ENCODE results near the gene GAS2. TPM values are rescaled to one million over a fixed set of nuclear protein-coding genes. Genes with fewer than 3 reads are reported as not detected.

The GAS2 gene
- total and polyA plus RNA-seq, 2 donors (not counting 1 experiment from before 2014, with no cell fraction given), result 0.27 to 1.2 TPM

DNA sequence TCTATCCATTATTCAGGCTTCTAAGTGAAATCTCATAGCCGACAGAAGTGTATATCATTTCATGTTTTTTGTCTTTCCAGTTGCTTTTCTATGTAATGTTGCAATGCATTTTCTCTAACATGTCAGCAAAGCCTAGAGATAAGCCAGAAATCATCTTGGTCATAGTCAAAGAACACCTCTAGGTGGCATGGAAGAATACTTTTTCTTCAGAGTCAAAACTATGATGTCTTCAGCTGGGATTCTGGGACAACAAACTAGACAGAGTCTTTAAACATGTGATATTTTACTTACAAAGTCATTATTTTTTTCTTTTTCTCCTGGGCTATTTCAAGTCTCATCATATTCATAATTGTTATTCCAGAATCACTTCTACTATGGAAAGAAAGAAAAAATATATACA is 4.4 kb downstream of the GAS2 start:
- Histone ChIP-seq H3K9ac (ENCODE audit: insufficient read depth, low read length) (no peak overlapping the region), H3K27ac (ENCODE audit: insufficient read depth, low read length) (no peak overlapping the region), H4K20me1 (ENCODE audit: control insufficient read depth, extremely low read depth, insufficient read depth, low read length) (no peaks in the 10 kb centered on the region), H3K4me3 (replicated peaks in 1 of 4; ENCODE audit: control extremely low read depth in 1 of 4, insufficient read depth in 1 of 4, low read depth in 3 of 4, low read length in 4 of 4) (no peak overlapping the region), H2AFZ (ENCODE audit: low read length) (no peak overlapping the region), H3K4me1 (ENCODE audit: control insufficient read depth, extremely low read depth, insufficient read depth, low read length) (no peaks in the 10 kb centered on the region), H3K9me3 (ENCODE audit: control insufficient read depth, insufficient read depth, low read depth, low read length) (no peaks in the 10 kb centered on the region), H3K4me2 (ENCODE audit: extremely low read depth, insufficient read depth, low read length) (no peak overlapping the region), H3K27me3 (ENCODE audit: control insufficient read depth, insufficient read depth, low read length) (peaks cover 5% of the 10 kb centered on the region), H3K36me3 (ENCODE audit: control insufficient read depth, insufficient read depth, low read length) (no peaks in the 10 kb centered on the region), H3K79me2 (ENCODE audit: control insufficient read depth, insufficient read depth, low read length) (no peaks in the 10 kb centered on the region)
- peak in 1 of 2 donors; percentile 2 for DNase-seq (ENCODE audit: low read depth in 2 of 2)
- TF ChIP-seq, protein P1, sequence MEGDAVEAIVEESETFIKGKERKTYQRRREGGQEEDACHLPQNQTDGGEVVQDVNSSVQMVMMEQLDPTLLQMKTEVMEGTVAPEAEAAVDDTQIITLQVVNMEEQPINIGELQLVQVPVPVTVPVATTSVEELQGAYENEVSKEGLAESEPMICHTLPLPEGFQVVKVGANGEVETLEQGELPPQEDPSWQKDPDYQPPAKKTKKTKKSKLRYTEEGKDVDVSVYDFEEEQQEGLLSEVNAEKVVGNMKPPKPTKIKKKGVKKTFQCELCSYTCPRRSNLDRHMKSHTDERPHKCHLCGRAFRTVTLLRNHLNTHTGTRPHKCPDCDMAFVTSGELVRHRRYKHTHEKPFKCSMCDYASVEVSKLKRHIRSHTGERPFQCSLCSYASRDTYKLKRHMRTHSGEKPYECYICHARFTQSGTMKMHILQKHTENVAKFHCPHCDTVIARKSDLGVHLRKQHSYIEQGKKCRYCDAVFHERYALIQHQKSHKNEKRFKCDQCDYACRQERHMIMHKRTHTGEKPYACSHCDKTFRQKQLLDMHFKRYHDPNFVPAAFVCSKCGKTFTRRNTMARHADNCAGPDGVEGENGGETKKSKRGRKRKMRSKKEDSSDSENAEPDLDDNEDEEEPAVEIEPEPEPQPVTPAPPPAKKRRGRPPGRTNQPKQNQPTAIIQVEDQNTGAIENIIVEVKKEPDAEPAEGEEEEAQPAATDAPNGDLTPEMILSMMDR (conservative IDR thresholded peaks at IDR 0.05 in 1 of 2, IDR thresholded peaks at IDR 0.05 in 1 of 2; ENCODE audit: low read depth in 1 of 2, low read length in 2 of 2), result no peak
- no peak for TF ChIP-seq EZH2 (IDR thresholded peaks at IDR 0.05; ENCODE audit: low read length, missing control alignments)

DNA sequence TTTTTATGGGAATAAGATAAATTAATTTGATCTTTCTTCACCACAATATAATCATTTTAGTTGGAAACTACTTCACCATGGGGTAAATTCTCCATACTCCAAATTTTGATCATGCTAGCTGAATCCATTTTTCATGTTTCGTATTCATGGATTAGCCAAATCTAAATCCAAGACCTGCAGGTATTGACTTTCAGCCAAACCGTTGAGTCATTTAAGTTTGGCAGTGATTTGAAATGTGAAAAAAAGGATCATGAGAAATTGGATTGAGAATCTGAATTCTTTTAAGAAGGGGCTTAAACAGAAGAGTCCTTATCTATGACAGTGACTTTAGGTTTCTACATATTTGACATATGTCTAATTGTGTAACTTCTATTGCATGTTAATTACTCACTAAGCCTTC is 5.3 kb downstream of the GAS2 start:
- TF ChIP-seq, protein P1 (conservative IDR thresholded peaks at IDR 0.05 in 1 of 2, IDR thresholded peaks at IDR 0.05 in 1 of 2; ENCODE audit: low read depth in 1 of 2, low read length in 2 of 2), result no peak
- TF ChIP-seq EZH2 (IDR thresholded peaks at IDR 0.05; ENCODE audit: low read length, missing control alignments), result no peak
- H3K9me3 ChIP-seq (ENCODE audit: control insufficient read depth, insufficient read depth, low read depth, low read length), result no peaks in the 10 kb centered on the region
- no peak overlapping the region for H3K27ac ChIP-seq (ENCODE audit: insufficient read depth, low read length)
- no peak overlapping the region for H3K4me3 ChIP-seq (replicated peaks in 1 of 4; ENCODE audit: control extremely low read depth in 1 of 4, insufficient read depth in 1 of 4, low read depth in 3 of 4, low read length in 4 of 4)
- H3K9ac ChIP-seq (ENCODE audit: insufficient read depth, low read length), result no peak overlapping the region
- H2AFZ ChIP-seq (ENCODE audit: low read length), result no peak overlapping the region
- H3K4me2 ChIP-seq (ENCODE audit: extremely low read depth, insufficient read depth, low read length), result no peak overlapping the region
- peak; percentile 6 to 27 for DNase-seq (ENCODE audit: low read depth in 2 of 2)
- H3K4me1 ChIP-seq (ENCODE audit: control insufficient read depth, extremely low read depth, insufficient read depth, low read length), result no peaks in the 10 kb centered on the region
- no peaks in the 10 kb centered on the region for H3K36me3 ChIP-seq (ENCODE audit: control insufficient read depth, insufficient read depth, low read length)
- no peaks in the 10 kb centered on the region for H4K20me1 ChIP-seq (ENCODE audit: control insufficient read depth, extremely low read depth, insufficient read depth, low read length)
- H3K79me2 ChIP-seq (ENCODE audit: control insufficient read depth, insufficient read depth, low read length), result no peaks in the 10 kb centered on the region
- H3K27me3 ChIP-seq (ENCODE audit: control insufficient read depth, insufficient read depth, low read length), result peaks cover 5% of the 10 kb centered on the region

DNA sequence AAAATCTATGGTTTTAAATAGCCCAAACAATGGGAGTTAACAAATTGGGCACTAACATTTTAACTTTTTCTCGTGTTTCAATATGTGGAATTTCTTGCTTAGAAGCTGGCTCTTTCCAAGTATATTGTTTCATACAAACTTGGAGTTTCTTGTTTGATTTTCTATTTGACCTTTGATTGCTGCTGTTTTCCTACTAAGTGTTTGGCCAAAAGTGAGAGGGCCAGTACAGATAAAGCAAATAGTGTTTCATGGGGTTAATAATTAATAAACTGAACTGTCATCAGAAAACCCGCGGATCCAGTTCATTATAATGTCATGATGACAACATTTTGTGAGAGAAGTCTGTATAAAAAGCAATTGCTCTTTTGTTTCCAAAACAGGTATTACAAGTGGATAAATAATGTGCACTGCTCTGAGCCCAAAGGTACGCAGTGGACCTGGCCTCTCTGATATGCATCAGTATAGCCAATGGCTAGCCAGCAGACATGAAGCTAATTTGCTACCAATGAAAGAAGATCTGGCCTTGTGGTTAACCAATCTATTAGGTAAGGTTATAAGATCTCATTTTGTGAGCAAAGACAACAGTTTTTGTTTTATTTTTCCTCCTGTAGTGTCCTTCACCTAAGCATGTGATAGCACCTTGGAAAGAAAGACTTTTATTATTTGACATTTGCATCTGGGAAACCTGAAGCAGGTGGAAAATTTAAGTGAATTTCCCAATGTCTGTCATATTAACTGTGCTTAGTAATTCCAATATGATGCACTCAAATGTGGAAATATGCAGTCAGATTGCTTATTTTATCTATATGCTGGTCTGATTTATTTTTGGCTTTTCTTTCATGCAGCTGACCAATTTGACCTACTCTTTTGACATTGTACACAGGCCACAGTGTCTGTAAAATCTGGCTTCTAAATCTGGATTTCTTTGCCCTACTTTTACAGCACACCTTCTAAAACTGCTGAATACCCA is 8.3 kb downstream of the GAS2 start:
- no peak overlapping the region for H3K27ac ChIP-seq (ENCODE audit: insufficient read depth, low read length)
- no peaks in the 10 kb centered on the region for H3K27me3 ChIP-seq (ENCODE audit: control insufficient read depth, insufficient read depth, low read length)
- DNase-seq (ENCODE audit: low read depth in 2 of 2), result no peak
- TF ChIP-seq, protein P1 (conservative IDR thresholded peaks at IDR 0.05 in 1 of 2, IDR thresholded peaks at IDR 0.05 in 1 of 2; ENCODE audit: low read depth in 1 of 2, low read length in 2 of 2), result no peak
- no peak for TF ChIP-seq EZH2 (IDR thresholded peaks at IDR 0.05; ENCODE audit: low read length, missing control alignments)
- H3K4me2 ChIP-seq (ENCODE audit: extremely low read depth, insufficient read depth, low read length), result no peak overlapping the region
- no peaks in the 10 kb centered on the region for H3K79me2 ChIP-seq (ENCODE audit: control insufficient read depth, insufficient read depth, low read length)
- no peaks in the 10 kb centered on the region for H3K9me3 ChIP-seq (ENCODE audit: control insufficient read depth, insufficient read depth, low read depth, low read length)
- H3K36me3 ChIP-seq (ENCODE audit: control insufficient read depth, insufficient read depth, low read length), result no peaks in the 10 kb centered on the region
- H3K9ac ChIP-seq (ENCODE audit: insufficient read depth, low read length), result no peak overlapping the region
- no peak overlapping the region for H3K4me3 ChIP-seq (replicated peaks in 1 of 4; ENCODE audit: control extremely low read depth in 1 of 4, insufficient read depth in 1 of 4, low read depth in 3 of 4, low read length in 4 of 4)
- H4K20me1 ChIP-seq (ENCODE audit: control insufficient read depth, extremely low read depth, insufficient read depth, low read length), result no peaks in the 10 kb centered on the region
- H3K4me1 ChIP-seq (ENCODE audit: control insufficient read depth, extremely low read depth, insufficient read depth, low read length), result no peaks in the 10 kb centered on the region
- H2AFZ ChIP-seq (ENCODE audit: low read length), result no peak overlapping the region

All from fibroblast of lung (primary cell).